Stimulated activated naive CD8-positive, alpha-beta T cell treated with anti-CD3 and anti-CD28 coated beads, Interleukin-15, amount 100 ng/mL, for 72 hours (primary cell): ENCODE measurements around the gene CDSN.

ENCODE experiments used
- ATAC-seq: fragments of 150-1000 bp; cut with Tn5 transposase; 2 replicates; pipeline ENCODE4 v1.10.0; 2021; ENCODE audit warnings: mild to moderate bottlenecking, moderate library complexity
- DNase-seq, 2 donors: peaks; one replicate each; pipeline ENCODE4 v3.0.0; 2021 to 2022
- H3K27ac Mint-ChIP-seq, 2 donors: one replicate each; pipeline ENCODE4 v1.8.0; 2022; ENCODE audit warnings: mild to moderate bottlenecking in 2 of 2, mixed read lengths in 2 of 2, moderate library complexity in 2 of 2
- H3K27me3 Mint-ChIP-seq: one replicate; pipeline ENCODE4 v1.8.0; 2022; ENCODE audit warnings: mixed read lengths
- H3K4me1 Mint-ChIP-seq: one replicate; pipeline ENCODE4 v1.8.0; 2022; ENCODE audit warnings: mild to moderate bottlenecking, mixed read lengths
- H3K4me3 Mint-ChIP-seq, 2 donors: one replicate each; pipeline ENCODE4 v1.8.0; 2022; ENCODE audit warnings: mild to moderate bottlenecking in 2 of 2, mixed read lengths in 2 of 2, moderate library complexity in 1 of 2
- H3K9me3 Mint-ChIP-seq, 2 donors: one replicate each; pipeline ENCODE4 v1.8.0; 2022; ENCODE audit warnings: mixed read lengths in 2 of 2

CDSN gene

GRCh38 chr6:31130751-31131150 lies 10.5 kb upstream of the CDSN start:
- no peaks in the 10 kb centered on the region for H3K9me3 Mint-ChIP-seq
- no peak for DNase-seq
- H3K4me1 Mint-ChIP-seq, result peaks cover 8% of the 10 kb centered on the region
- no peak for ATAC-seq
- no peak overlapping the region for H3K4me3 Mint-ChIP-seq
- H3K27me3 Mint-ChIP-seq, result peaks cover 18% of the 10 kb centered on the region
- H3K27ac Mint-ChIP-seq, result no peak overlapping the region

GRCh38 chr6:31129130-31129529 lies 8.9 kb upstream of the CDSN start:
- Mint-ChIP-seq H3K9me3 (no peaks in the 10 kb centered on the region), H3K4me1 (peaks cover 13% of the 10 kb centered on the region), H3K4me3 (no peak overlapping the region), H3K27ac (no peak overlapping the region), H3K27me3 (peaks cover 18% of the 10 kb centered on the region)
- no peak for ATAC-seq
- no peak for DNase-seq

GRCh38 chr6:31128093-31128676 lies 7.9 kb upstream of the CDSN start:
- no peak overlapping the region for H3K27ac Mint-ChIP-seq

GRCh38 chr6:31126396-31127175 lies 6.3 kb upstream of the CDSN start:
- ATAC-seq (no peak), DNase-seq (no peak)
- Mint-ChIP-seq H3K4me1 (peaks cover 13% of the 10 kb centered on the region), H3K4me3 (no peak overlapping the region), H3K27me3 (peaks cover 18% of the 10 kb centered on the region), H3K9me3 (no peaks in the 10 kb centered on the region), H3K27ac (no peak overlapping the region)

More at GRCh38 chr6:31128093-31128676, 7.9 kb upstream of the CDSN start:
- no peaks in the 10 kb centered on the region for H3K9me3 Mint-ChIP-seq
- peaks cover 18% of the 10 kb centered on the region for H3K27me3 Mint-ChIP-seq
- H3K4me1 Mint-ChIP-seq, result peaks cover 13% of the 10 kb centered on the region
- peak; percentile 69 to 71 for DNase-seq
- H3K4me3 Mint-ChIP-seq, result no peak overlapping the region
- peak; percentile 80 for ATAC-seq

- Mint-ChIP-seq H3K27me3 (peaks cover 18% of the 10 kb centered on the region), H3K9me3 (no peaks in the 10 kb centered on the region), H3K27ac (no peak overlapping the region), H3K4me1 (peaks cover 13% of the 10 kb centered on the region), H3K4me3 (no peak overlapping the region)
- ATAC-seq (no peak), DNase-seq (no peak)
Measured at GRCh38 chr6:31125586-31126363, 5.5 kb upstream of the CDSN start.

- DNase-seq (no peak), ATAC-seq (no peak)
- Mint-ChIP-seq H3K27ac (no peak overlapping the region), H3K4me1 (peaks cover 13% of the 10 kb centered on the region), H3K27me3 (peaks cover 18% of the 10 kb centered on the region), H3K4me3 (no peak overlapping the region), H3K9me3 (no peaks in the 10 kb centered on the region)
Measured at GRCh38 chr6:31125162-31125561, 4.9 kb upstream of the CDSN start.

GRCh38 chr6:31122791-31123706 lies 2.8 kb upstream of the CDSN start:
- ATAC-seq (no peak), DNase-seq (no peak)
- no peaks in the 10 kb centered on the region for H3K9me3 Mint-ChIP-seq
- H3K4me1 Mint-ChIP-seq, result peaks cover 9% of the 10 kb centered on the region
- H3K4me3 Mint-ChIP-seq, result no peak overlapping the region
- H3K27me3 Mint-ChIP-seq, result peaks cover 2% of the 10 kb centered on the region
- H3K27ac Mint-ChIP-seq, result no peak overlapping the region

- ATAC-seq (no peak), DNase-seq (no peak)
- Mint-ChIP-seq H3K4me3 (no peak overlapping the region), H3K9me3 (no peaks in the 10 kb centered on the region), H3K4me1 (peaks cover 5% of the 10 kb centered on the region), H3K27me3 (no peaks in the 10 kb centered on the region), H3K27ac (no peak overlapping the region)
Measured at GRCh38 chr6:31121131-31121790, 1.0 kb upstream of the CDSN start.

GRCh38 chr6:31118178-31118577 lies 2.1 kb downstream of the CDSN start:
- ATAC-seq (no peak), DNase-seq (no peak)
- peaks cover 7% of the 10 kb centered on the region for H3K27me3 Mint-ChIP-seq
- H3K4me1 Mint-ChIP-seq, result no peaks in the 10 kb centered on the region
- peak overlapping the region in 1 of 2 donors; percentile 24 for H3K27ac Mint-ChIP-seq
- H3K4me3 Mint-ChIP-seq, result no peak overlapping the region
- H3K9me3 Mint-ChIP-seq, result no peaks in the 10 kb centered on the region

- Mint-ChIP-seq H3K27me3 (peaks cover 7% of the 10 kb centered on the region), H3K4me1 (no peaks in the 10 kb centered on the region), H3K9me3 (no peaks in the 10 kb centered on the region), H3K27ac (no peak overlapping the region), H3K4me3 (no peak overlapping the region)
- ATAC-seq, result no peak
- no peak for DNase-seq
Measured at GRCh38 chr6:31116661-31117385, 3.4 kb downstream of the CDSN start.

- no peak for ATAC-seq
- H3K27me3 Mint-ChIP-seq, result peaks cover 7% of the 10 kb centered on the region
- H3K9me3 Mint-ChIP-seq, result no peaks in the 10 kb centered on the region
Measured at GRCh38 chr6:31115941-31116560, 4.2 kb downstream of the CDSN start.

GRCh38 chr6:31114970-31115849 lies 5.0 kb downstream of the CDSN start:
- DNase-seq (no peak), ATAC-seq (no peak)
- no peak overlapping the region for H3K4me3 Mint-ChIP-seq

More at GRCh38 chr6:31115941-31116560, 4.2 kb downstream of the CDSN start:
- Mint-ChIP-seq H3K27ac (peak overlapping the region in 1 of 2 donors; percentile 19), H3K4me3 (no peak overlapping the region), H3K4me1 (no peaks in the 10 kb centered on the region)
- DNase-seq, result no peak

GRCh38 chr6:31114541-31114878 lies 5.7 kb downstream of the CDSN start, which contains the start of gene PSORS1C1:
Gene PSORS1C1 (plus strand): TSS chr6:31114800. CDS start chr6:31129633, 14,833 bp downstream.
- DNase-seq, result no peak
- Mint-ChIP-seq H3K4me3 (no peak within 1 kb of the TSS), H3K4me1 (no peaks in the 10 kb centered on the region), H3K27me3 (peaks cover 15% of the 10 kb centered on the region), H3K27ac (peak within 1 kb of the TSS in 1 of 2 donors; percentile 59), H3K9me3 (no peaks in the 10 kb centered on the region)
- ATAC-seq, result no peak

More at GRCh38 chr6:31114970-31115849, 5.0 kb downstream of the CDSN start:
- H3K9me3 Mint-ChIP-seq, result no peaks in the 10 kb centered on the region
- H3K27ac Mint-ChIP-seq, result peak overlapping the region in 1 of 2 donors; percentile 59
- no peaks in the 10 kb centered on the region for H3K4me1 Mint-ChIP-seq
- peaks cover 8% of the 10 kb centered on the region for H3K27me3 Mint-ChIP-seq
